Measurements from ENCODE around the gene RCSD1. TPM values are rescaled to one million over a fixed set of nuclear protein-coding genes. Genes with fewer than 3 reads are reported as not detected.
A peak's percentile ranks its signal among the peaks of the same experiment; 100 is the strongest.
"Not testable (repeated sequence)": the region's sequence is repeated elsewhere in the genome, so short reads cannot be mapped to it uniquely, and the experiment has no call there.

Gene RCSD1
- total and polyA plus RNA-seq, 2 donors = 16.0 to 19.9 TPM

- H3K27ac ChIP-seq (ENCODE audit: low read depth) = no peak overlapping the region
- no peak for DNase-seq (ENCODE audit: extremely low spot score)
- H3K36me3 ChIP-seq (ENCODE audit: insufficient read depth) = no peaks in the 10 kb centered on the region
- no peak overlapping the region for H3K4me3 ChIP-seq (ENCODE audit: low read depth, low read length)
- 88% methylated on average over 3 of the region's 3 CpGs for WGBS
- H3K4me1 ChIP-seq (ENCODE audit: insufficient read depth) = no peaks in the 10 kb centered on the region
These were observed 24.5 kb upstream of the RCSD1 start for GRCh38 chr1:167605576-167605975.

DNA sequence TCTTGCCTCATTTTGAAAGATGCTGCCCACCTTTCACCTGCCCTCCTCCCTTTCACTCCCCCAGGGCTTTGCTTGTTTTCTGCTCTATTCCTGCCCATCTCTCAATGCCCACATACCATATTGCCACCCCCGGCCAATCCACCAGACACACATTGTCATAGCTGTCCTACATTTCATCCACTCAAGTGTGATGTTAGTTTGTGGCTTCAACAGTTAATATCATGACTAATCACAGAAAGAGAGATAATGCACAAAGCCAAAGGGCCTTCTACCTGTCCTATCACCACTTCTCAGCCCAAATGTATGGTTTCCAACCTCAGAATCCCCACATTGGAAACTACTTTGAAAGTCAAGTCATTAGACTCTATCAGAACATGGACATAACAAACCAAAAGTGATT is 18.0 kb upstream of the RCSD1 start:
- H3K4me1 ChIP-seq (ENCODE audit: insufficient read depth) = no peaks in the 10 kb centered on the region
- H3K27ac ChIP-seq (ENCODE audit: low read depth) = no peak overlapping the region
- WGBS = 90% methylated on average over 1 of the region's 1 CpG
- no peak for DNase-seq (ENCODE audit: extremely low spot score)
- no peak overlapping the region for H3K4me3 ChIP-seq (ENCODE audit: low read depth, low read length)
- no peaks in the 10 kb centered on the region for H3K36me3 ChIP-seq (ENCODE audit: insufficient read depth)

GRCh38 chr1:167612587-167613385 is 17.2 kb upstream of the RCSD1 start:
- 89% methylated on average over 2 of the region's 2 CpGs for WGBS
- H3K36me3 ChIP-seq (ENCODE audit: insufficient read depth) = no peaks in the 10 kb centered on the region

GRCh38 chr1:167613984-167614383 is 16.0 kb upstream of the RCSD1 start:
- not testable (repeated sequence) for H3K4me1 ChIP-seq (ENCODE audit: insufficient read depth); DNase-seq (ENCODE audit: extremely low spot score); H3K27ac ChIP-seq (ENCODE audit: low read depth); H3K36me3 ChIP-seq (ENCODE audit: insufficient read depth); H3K4me3 ChIP-seq (ENCODE audit: low read depth, low read length)
- WGBS = 85% methylated on average over 2 of the region's 2 CpGs

More at GRCh38 chr1:167612587-167613385, 17.2 kb upstream of the RCSD1 start:
- no peak for DNase-seq (ENCODE audit: extremely low spot score)
- no peak overlapping the region for H3K27ac ChIP-seq (ENCODE audit: low read depth)
- no peaks in the 10 kb centered on the region for H3K4me1 ChIP-seq (ENCODE audit: insufficient read depth)
- H3K4me3 ChIP-seq (ENCODE audit: low read depth, low read length) = no peak overlapping the region

GRCh38 chr1:167614851-167615250 is 15.2 kb upstream of the RCSD1 start:
- Histone ChIP-seq H3K36me3 (ENCODE audit: insufficient read depth) (no peaks in the 10 kb centered on the region), H3K4me1 (ENCODE audit: insufficient read depth) (no peaks in the 10 kb centered on the region), H3K4me3 (ENCODE audit: low read depth, low read length) (no peak overlapping the region), H3K27ac (ENCODE audit: low read depth) (no peak overlapping the region)
- no peak for DNase-seq (ENCODE audit: extremely low spot score)
- 92% methylated on average over 1 of the region's 1 CpG for WGBS

DNA sequence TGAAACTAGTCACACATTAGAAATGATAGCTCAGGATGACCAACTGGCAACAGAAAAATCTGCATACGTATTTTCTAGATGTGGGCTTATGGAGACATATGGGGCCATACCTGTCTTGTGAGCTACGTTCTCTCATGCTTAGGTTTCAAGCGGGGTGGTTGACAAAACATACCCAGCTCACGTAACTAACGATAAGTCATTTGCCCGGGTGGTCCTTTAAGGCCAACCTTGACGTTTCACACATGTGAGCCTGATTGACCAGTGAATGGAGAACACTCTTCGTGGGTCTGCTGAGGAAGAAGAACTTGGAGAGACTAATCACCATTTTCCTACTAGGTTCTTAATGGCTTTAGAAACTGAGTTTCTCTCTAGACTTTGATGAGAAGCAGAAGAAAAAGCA is 13.5 kb upstream of the RCSD1 start:
- no peak overlapping the region for H3K27ac ChIP-seq (ENCODE audit: low read depth)

DNA sequence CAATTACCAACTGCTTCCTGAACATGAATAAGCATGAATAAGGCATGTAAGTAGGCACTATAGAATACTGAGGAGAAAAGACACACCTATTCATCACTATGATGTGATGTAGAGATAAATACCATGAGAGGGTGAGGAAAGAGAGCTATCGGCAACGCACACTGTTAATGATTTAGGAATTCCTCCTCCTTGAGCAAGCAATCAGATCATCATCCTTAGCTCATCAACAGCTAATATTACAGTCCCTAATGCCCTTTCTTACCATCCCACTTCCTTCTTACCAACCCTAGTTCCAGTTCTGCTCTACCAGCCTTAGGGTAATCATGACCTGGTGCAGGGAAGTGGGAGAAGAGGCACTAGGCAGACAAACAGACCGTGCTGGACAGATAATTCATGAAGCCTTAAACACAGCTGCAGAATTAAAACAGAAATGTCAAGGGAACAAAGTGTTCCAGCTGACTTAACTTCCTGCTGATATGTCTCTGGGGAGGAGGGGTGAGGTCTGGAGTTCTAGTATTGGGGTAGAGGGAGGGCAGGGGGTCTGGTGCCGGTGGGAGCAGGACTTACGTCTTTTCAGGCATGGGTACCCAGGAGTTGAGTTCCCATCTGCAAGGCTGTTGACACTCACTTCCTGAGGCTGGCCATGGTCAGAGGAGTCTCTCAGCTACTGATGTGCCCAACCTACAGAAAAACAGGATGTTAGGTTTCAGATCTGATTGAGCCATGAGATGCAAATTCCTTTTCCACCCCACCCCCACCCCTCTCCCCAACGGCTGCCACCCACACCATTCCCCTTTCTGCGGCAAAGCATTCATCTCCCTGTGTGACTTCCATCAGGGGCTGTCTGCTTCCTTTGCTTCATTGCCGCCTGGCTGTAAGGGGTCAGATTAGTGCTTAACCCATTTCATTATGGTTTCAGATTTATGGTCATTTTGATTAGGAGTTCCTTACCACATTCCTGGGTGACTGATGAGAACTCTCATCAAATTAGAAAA is 12.6 kb upstream of the RCSD1 start:
- no peaks in the 10 kb centered on the region for H3K36me3 ChIP-seq (ENCODE audit: insufficient read depth)
- no peak overlapping the region for H3K4me3 ChIP-seq (ENCODE audit: low read depth, low read length)
- no peak for DNase-seq (ENCODE audit: extremely low spot score)
- peak overlapping the region; percentile 38 for H3K27ac ChIP-seq (ENCODE audit: low read depth)
- WGBS = 44% methylated on average over 8 of the region's 8 CpGs
- H3K4me1 ChIP-seq (ENCODE audit: insufficient read depth) = no peaks in the 10 kb centered on the region

More for the DNA sequence above, 13.5 kb upstream of the RCSD1 start:
- Histone ChIP-seq H3K4me1 (ENCODE audit: insufficient read depth) (no peaks in the 10 kb centered on the region), H3K36me3 (ENCODE audit: insufficient read depth) (no peaks in the 10 kb centered on the region), H3K4me3 (ENCODE audit: low read depth, low read length) (no peak overlapping the region)
- WGBS = 93% methylated on average over 8 of the region's 8 CpGs
- no peak for DNase-seq (ENCODE audit: extremely low spot score)

- no peak overlapping the region for H3K4me3 ChIP-seq (ENCODE audit: low read depth, low read length)
- DNase-seq (ENCODE audit: extremely low spot score) = no peak
- H3K27ac ChIP-seq (ENCODE audit: low read depth) = no peak overlapping the region
- no peaks in the 10 kb centered on the region for H3K36me3 ChIP-seq (ENCODE audit: insufficient read depth)
- H3K4me1 ChIP-seq (ENCODE audit: insufficient read depth) = no peaks in the 10 kb centered on the region
- 88% methylated on average over 13 of the region's 13 CpGs for WGBS
These were observed 11.7 kb upstream of the RCSD1 start for GRCh38 chr1:167618366-167618765.

DNA sequence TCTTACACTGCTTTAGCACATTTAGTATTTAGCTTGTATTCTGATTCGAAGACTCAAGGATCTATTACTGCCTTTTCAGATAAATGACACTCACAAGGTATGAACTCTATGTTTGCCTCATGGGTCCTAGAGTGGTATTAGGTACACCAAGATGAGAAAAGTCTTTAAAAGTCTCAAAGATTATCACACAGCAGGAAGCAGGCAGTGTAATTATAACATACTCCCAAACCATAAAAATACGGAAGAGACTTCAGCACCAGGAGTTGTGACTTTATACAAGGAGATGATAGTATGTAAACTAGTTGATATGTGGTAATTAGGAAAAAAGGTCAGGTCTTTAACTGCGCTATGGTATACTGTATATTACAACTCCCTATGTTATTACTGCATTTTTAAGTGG is 11.2 kb upstream of the RCSD1 start:
- Histone ChIP-seq H3K36me3 (ENCODE audit: insufficient read depth) (no peaks in the 10 kb centered on the region), H3K4me3 (ENCODE audit: low read depth, low read length) (no peak overlapping the region), H3K4me1 (ENCODE audit: insufficient read depth) (no peaks in the 10 kb centered on the region), H3K27ac (ENCODE audit: low read depth) (no peak overlapping the region)
- no peak for DNase-seq (ENCODE audit: extremely low spot score)
- WGBS = 93% methylated on average over 3 of the region's 3 CpGs

DNA sequence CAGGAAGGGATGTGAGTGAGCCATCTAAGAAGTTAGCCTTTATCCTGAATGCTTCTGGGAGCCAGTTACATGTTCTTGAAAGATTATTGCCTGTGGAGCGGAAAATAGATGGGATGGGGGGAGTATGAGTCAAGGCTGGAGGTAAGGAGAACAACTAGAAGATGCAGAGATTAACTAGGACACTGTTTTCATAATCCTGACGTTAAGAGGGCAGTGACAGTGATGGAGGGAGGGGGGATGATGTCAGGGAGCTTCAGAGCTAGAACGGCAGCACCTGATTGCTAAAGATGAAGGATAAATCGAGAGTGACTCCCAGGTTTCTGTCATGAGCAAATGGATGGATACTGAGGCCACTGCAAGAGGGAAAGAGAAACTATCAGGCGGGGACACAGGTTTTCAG is 10.0 kb upstream of the RCSD1 start:
- Histone ChIP-seq H3K4me1 (ENCODE audit: insufficient read depth) (no peaks in the 10 kb centered on the region), H3K4me3 (ENCODE audit: low read depth, low read length) (no peak overlapping the region), H3K27ac (ENCODE audit: low read depth) (no peak overlapping the region), H3K36me3 (ENCODE audit: insufficient read depth) (no peaks in the 10 kb centered on the region)
- WGBS = 80% methylated on average over 5 of the region's 5 CpGs
- no peak for DNase-seq (ENCODE audit: extremely low spot score)

GRCh38 chr1:167621780-167622313 is 8.2 kb upstream of the RCSD1 start:
- H3K4me1 ChIP-seq (ENCODE audit: insufficient read depth) = no peaks in the 10 kb centered on the region
- no peak overlapping the region for H3K27ac ChIP-seq (ENCODE audit: low read depth)
- H3K36me3 ChIP-seq (ENCODE audit: insufficient read depth) = no peaks in the 10 kb centered on the region
- H3K4me3 ChIP-seq (ENCODE audit: low read depth, low read length) = no peak overlapping the region
- 93% methylated on average over 4 of the region's 4 CpGs for WGBS
- DNase-seq (ENCODE audit: extremely low spot score) = no peak

DNA sequence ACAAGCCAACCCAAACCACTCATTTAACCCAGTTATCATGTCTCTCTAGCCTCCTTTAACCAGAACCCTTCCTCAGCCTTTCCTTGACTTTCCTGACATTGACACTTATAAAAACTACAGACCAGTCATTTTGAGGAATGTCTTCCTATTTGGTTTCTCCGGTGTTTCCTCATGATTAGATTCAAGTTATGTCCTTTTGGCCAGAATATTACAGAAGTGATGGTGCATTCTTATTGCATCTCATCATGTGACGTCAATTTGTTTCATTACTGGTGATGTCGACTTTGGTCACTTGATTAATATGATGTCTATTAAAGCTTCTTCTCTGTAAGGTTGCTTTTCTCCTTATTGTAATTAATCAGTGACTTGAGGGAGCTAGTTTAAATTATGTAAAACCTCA is 6.1 kb upstream of the RCSD1 start:
- no peaks in the 10 kb centered on the region for H3K36me3 ChIP-seq (ENCODE audit: insufficient read depth)
- H3K27ac ChIP-seq (ENCODE audit: low read depth) = no peak overlapping the region
- H3K4me3 ChIP-seq (ENCODE audit: low read depth, low read length) = no peak overlapping the region
- H3K4me1 ChIP-seq (ENCODE audit: insufficient read depth) = no peaks in the 10 kb centered on the region
- no peak for DNase-seq (ENCODE audit: extremely low spot score)
- WGBS = 87% methylated on average over 3 of the region's 3 CpGs

- Histone ChIP-seq H3K4me3 (ENCODE audit: low read depth, low read length) (no peak overlapping the region), H3K36me3 (ENCODE audit: insufficient read depth) (no peaks in the 10 kb centered on the region), H3K4me1 (ENCODE audit: insufficient read depth) (no peaks in the 10 kb centered on the region), H3K27ac (ENCODE audit: low read depth) (no peak overlapping the region)
- no peak for DNase-seq (ENCODE audit: extremely low spot score)
- WGBS = 97% methylated on average over 2 of the region's 2 CpGs
These were observed 4.8 kb upstream of the RCSD1 start for GRCh38 chr1:167625040-167625823.

Measured in urinary bladder (tissue), 4 donors.